Calu3 (cell line): Measurements from ENCODE around the gene TCFL5. TPM values are rescaled to one million over a fixed set of nuclear protein-coding genes. Genes with fewer than 3 reads are reported as not detected.

Experiments
- BruUV-seq: library from RNA; stranded (reverse); fragments of 400-500 nt; replicated peaks from 2 replicates; lab custom pipeline; 2021; lab: Mats Ljungman, UMichigan
- CTCF ChIA-PET: fragments of 300-600 bp; sonication (Branson Sonifier 250); formaldehyde crosslinking; loops from one replicate; lab custom pipeline; 2022; ENCODE audit warnings: antibody characterized with exemption; lab: Charles Lee
- DNase-seq: peaks from one replicate; pipeline ENCODE4 v3.0.0; 2022
- H3K27ac Mint-ChIP-seq: one replicate; pipeline ENCODE4 v1.8.0; 2022; ENCODE audit warnings: mixed read lengths; ENCODE audit not compliant: unreplicated experiment
- H3K27me3 Mint-ChIP-seq: one replicate; pipeline ENCODE4 v1.8.0; 2022; ENCODE audit warnings: mixed read lengths; ENCODE audit not compliant: unreplicated experiment
- H3K36me3 Mint-ChIP-seq: one replicate; pipeline ENCODE4 v1.8.0; 2022; ENCODE audit warnings: mild to moderate bottlenecking, moderate library complexity, mixed read lengths; ENCODE audit not compliant: insufficient read depth, unreplicated experiment
- H3K4me1 Mint-ChIP-seq: one replicate; pipeline ENCODE4 v1.8.0; 2022; ENCODE audit warnings: mild to moderate bottlenecking, low read depth, mixed read lengths; ENCODE audit not compliant: unreplicated experiment
- H3K4me3 Mint-ChIP-seq: one replicate; pipeline ENCODE4 v1.8.0; 2022; ENCODE audit warnings: mild to moderate bottlenecking, low read depth, moderate library complexity, mixed read lengths; ENCODE audit not compliant: unreplicated experiment
- H3K9me3 Mint-ChIP-seq: one replicate; pipeline ENCODE4 v1.8.0; 2022; ENCODE audit warnings: low read depth, mixed read lengths; ENCODE audit not compliant: unreplicated experiment
- intact Hi-C: fragments of 100-400 bp; cut with micrococcal nuclease; formaldehyde crosslinking; loops from one replicate; pipeline ENCODE4 v1.10.0; 2022; ENCODE audit not compliant: unreplicated experiment
- total RNA-seq: library from RNA; stranded (reverse); gene quantifications from 2 replicates; pipeline ENCODE4 v1.2.3, GENCODE V29; 2022
- TF ChIP-seq, protein P1 (sequence below): fragments of 200-600 bp; IDR thresholded peaks from one replicate; pipeline ENCODE4 v1.8.0; 2022; ENCODE audit warnings: antibody characterized with exemption; ENCODE audit not compliant: unreplicated experiment

TCFL5 gene
- total RNA-seq, 1 experiment from 2014 or later, result 22.3 TPM

GRCh38 chr20:62799873-62800272 is 61.7 kb downstream of the TCFL5 start:
- no peaks in the 10 kb centered on the region for H3K27me3 Mint-ChIP-seq
- intact Hi-C loops, result no loop called here
- no peaks in the 10 kb centered on the region for H3K9me3 Mint-ChIP-seq
- H3K4me1 Mint-ChIP-seq, result peaks cover 22% of the 10 kb centered on the region
- TF ChIP-seq, protein P1, sequence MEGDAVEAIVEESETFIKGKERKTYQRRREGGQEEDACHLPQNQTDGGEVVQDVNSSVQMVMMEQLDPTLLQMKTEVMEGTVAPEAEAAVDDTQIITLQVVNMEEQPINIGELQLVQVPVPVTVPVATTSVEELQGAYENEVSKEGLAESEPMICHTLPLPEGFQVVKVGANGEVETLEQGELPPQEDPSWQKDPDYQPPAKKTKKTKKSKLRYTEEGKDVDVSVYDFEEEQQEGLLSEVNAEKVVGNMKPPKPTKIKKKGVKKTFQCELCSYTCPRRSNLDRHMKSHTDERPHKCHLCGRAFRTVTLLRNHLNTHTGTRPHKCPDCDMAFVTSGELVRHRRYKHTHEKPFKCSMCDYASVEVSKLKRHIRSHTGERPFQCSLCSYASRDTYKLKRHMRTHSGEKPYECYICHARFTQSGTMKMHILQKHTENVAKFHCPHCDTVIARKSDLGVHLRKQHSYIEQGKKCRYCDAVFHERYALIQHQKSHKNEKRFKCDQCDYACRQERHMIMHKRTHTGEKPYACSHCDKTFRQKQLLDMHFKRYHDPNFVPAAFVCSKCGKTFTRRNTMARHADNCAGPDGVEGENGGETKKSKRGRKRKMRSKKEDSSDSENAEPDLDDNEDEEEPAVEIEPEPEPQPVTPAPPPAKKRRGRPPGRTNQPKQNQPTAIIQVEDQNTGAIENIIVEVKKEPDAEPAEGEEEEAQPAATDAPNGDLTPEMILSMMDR, result no peak
- H3K36me3 Mint-ChIP-seq, result peaks cover 79% of the 10 kb centered on the region
- no TSS peak for BruUV-seq
- no peak overlapping the region for H3K4me3 Mint-ChIP-seq
- CTCF ChIA-PET, result no interaction called here
- H3K27ac Mint-ChIP-seq, result no peak overlapping the region
- DNase-seq, result no peak

DNA sequence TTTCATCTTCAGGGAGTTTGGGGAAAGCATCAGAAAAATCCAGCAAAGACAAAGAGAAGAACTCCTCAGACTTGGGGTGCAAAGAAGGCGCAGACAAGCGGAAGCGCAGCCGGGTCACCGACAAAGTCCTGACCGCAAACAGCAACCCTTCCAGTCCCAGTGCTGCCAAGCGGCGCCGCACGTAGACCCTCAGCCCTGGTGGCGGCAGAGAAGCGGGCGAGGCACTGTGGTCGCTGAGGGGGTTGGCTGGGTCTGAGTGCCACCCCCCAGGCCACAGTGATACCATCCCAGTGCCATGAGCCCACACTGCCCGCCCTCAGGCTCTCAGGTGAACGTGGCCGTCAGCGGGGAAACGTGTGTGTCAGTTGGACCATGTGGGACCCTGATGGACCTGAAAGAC is 62.2 kb downstream of the TCFL5 start:
- Mint-ChIP-seq H3K4me1 (peaks cover 22% of the 10 kb centered on the region), H3K9me3 (no peaks in the 10 kb centered on the region), H3K36me3 (peaks cover 79% of the 10 kb centered on the region), H3K4me3 (no peak overlapping the region), H3K27me3 (no peaks in the 10 kb centered on the region), H3K27ac (no peak overlapping the region)
- TF ChIP-seq, protein P1, result no peak
- DNase-seq, result no peak
- intact Hi-C loops, result no loop called here
- BruUV-seq, result TSS peak; percentile 34
- CTCF ChIA-PET, result no interaction called here

DNA sequence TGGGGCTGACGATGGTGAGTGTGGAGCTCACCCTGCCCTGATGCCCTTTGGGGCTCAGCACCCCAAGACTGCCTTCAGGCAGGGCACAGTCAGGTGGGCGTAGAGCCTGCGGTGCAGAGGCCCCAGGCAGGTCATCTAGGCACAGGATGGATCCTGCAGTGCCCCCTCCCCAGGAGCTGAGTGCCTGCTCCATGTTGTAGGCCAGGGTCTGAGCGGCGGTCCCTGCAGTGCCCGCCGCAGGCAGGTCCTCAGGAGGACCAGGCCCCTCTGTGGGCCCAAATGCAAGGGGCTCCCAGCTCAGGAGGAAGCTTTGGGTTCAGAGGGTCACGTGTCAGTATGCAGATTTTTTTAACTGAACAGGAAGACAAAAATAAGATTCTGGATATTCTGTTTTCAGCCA is 62.6 kb downstream of the TCFL5 start:
- H3K36me3 Mint-ChIP-seq, result peaks cover 79% of the 10 kb centered on the region
- TF ChIP-seq, protein P1, result no peak
- no peak overlapping the region for H3K27ac Mint-ChIP-seq
- intact Hi-C loops, result no loop called here
- H3K9me3 Mint-ChIP-seq, result no peaks in the 10 kb centered on the region
- no peaks in the 10 kb centered on the region for H3K27me3 Mint-ChIP-seq
- H3K4me1 Mint-ChIP-seq, result peaks cover 18% of the 10 kb centered on the region
- no peak for DNase-seq
- no TSS peak for BruUV-seq
- CTCF ChIA-PET, result no interaction called here
- no peak overlapping the region for H3K4me3 Mint-ChIP-seq

- CTCF ChIA-PET, result interaction anchor here (0.6 kb wide), 1 partner anchor 116 kb away, joined by 3 read pairs; no protein-coding TSS in a partner anchor
- Mint-ChIP-seq H3K36me3 (peaks cover 82% of the 10 kb centered on the region), H3K9me3 (no peaks in the 10 kb centered on the region), H3K27me3 (peaks cover 5% of the 10 kb centered on the region), H3K4me3 (peak overlapping the region; percentile 78), H3K4me1 (peaks cover 23% of the 10 kb centered on the region), H3K27ac (peak overlapping the region; percentile 70)
- intact Hi-C loops, result no loop called here
- no TSS peak for BruUV-seq
- no peak for DNase-seq
- TF ChIP-seq, protein P1, result no peak
Measured at GRCh38 chr20:62797671-62798532, 63.7 kb downstream of the TCFL5 start.
